ENCODE data around the gene ATRAID. TPM values are rescaled to one million over a fixed set of nuclear protein-coding genes. Genes with fewer than 3 reads are reported as not detected.

ATRAID gene
- total RNA-seq, 1 donor from 2014 or later, result 77.2 TPM

DNA sequence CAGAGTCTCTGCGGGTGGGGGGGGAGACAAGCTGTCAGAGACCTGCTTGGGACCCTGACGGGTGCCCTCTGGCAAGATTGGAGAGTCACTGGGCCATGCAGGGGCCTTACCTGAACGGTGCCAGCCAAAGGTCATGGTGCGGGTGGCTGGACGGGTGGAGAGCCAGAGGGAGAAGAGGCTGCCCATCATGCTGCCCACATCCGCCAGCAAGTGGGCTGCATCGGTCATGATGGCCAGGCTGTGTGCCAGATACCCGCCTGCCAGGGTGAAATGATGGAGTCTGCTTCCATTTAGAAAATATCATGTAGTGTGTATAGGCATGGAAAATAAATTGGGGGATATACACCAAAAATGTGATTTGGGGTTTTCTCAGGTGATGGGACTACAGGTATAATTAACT, 46.2 kb downstream of the ATRAID start:
- peaks cover 12% of the 10 kb centered on the region for H3K4me1 Mint-ChIP-seq
- peaks cover 59% of the 10 kb centered on the region for H3K27me3 Mint-ChIP-seq
- intact Hi-C loops (cut with micrococcal nuclease), result no loop called here
- no peak overlapping the region for H3K4me3 Mint-ChIP-seq
- no peaks in the 10 kb centered on the region for H3K36me3 Mint-ChIP-seq (ENCODE audit: low read depth)
- CTCF ChIA-PET, result no interaction called here
- ATAC-seq (ENCODE audit: low read depth), result no peak
- H3K9me3 Mint-ChIP-seq, result no peaks in the 10 kb centered on the region
- TF ChIP-seq, protein P1, sequence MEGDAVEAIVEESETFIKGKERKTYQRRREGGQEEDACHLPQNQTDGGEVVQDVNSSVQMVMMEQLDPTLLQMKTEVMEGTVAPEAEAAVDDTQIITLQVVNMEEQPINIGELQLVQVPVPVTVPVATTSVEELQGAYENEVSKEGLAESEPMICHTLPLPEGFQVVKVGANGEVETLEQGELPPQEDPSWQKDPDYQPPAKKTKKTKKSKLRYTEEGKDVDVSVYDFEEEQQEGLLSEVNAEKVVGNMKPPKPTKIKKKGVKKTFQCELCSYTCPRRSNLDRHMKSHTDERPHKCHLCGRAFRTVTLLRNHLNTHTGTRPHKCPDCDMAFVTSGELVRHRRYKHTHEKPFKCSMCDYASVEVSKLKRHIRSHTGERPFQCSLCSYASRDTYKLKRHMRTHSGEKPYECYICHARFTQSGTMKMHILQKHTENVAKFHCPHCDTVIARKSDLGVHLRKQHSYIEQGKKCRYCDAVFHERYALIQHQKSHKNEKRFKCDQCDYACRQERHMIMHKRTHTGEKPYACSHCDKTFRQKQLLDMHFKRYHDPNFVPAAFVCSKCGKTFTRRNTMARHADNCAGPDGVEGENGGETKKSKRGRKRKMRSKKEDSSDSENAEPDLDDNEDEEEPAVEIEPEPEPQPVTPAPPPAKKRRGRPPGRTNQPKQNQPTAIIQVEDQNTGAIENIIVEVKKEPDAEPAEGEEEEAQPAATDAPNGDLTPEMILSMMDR (IDR thresholded peaks at IDR 0.05), result no peak
- no peak overlapping the region for H3K27ac Mint-ChIP-seq
- no peak for DNase-seq
- POLR2A ChIA-PET, result no interaction called here

GRCh38 chr2:27261241-27261925, 49.5 kb downstream of the ATRAID start:
- Mint-ChIP-seq H3K9me3 (no peaks in the 10 kb centered on the region), H3K4me1 (peaks cover 33% of the 10 kb centered on the region), H3K36me3 (ENCODE audit: low read depth) (peaks cover 2% of the 10 kb centered on the region), H3K27me3 (peaks cover 65% of the 10 kb centered on the region), H3K4me3 (peak overlapping the region; percentile 74), H3K27ac (no peak overlapping the region)
- TF ChIP-seq, protein P1 (IDR thresholded peaks at IDR 0.05), result no peak
- intact Hi-C loops (cut with micrococcal nuclease), result no loop called here
- DNase-seq (no peak), ATAC-seq (ENCODE audit: low read depth) (no peak)
- POLR2A ChIA-PET, result no interaction called here
- CTCF ChIA-PET, result no interaction called here

- H3K27me3 Mint-ChIP-seq, result peaks cover 59% of the 10 kb centered on the region
- TF ChIP-seq, protein P1 (IDR thresholded peaks at IDR 0.05), result no peak
- peaks cover 2% of the 10 kb centered on the region for H3K36me3 Mint-ChIP-seq (ENCODE audit: low read depth)
- no peak overlapping the region for H3K27ac Mint-ChIP-seq
- POLR2A ChIA-PET, result interaction anchor here (1.6 kb wide), 1 partner anchor 148 kb away, joined by 4 read pairs; the partner anchor contains the start of gene PPM1G
- ATAC-seq (ENCODE audit: low read depth) (no peak), DNase-seq (no peak)
- H3K9me3 Mint-ChIP-seq, result no peaks in the 10 kb centered on the region
- intact Hi-C loops (cut with micrococcal nuclease), result no loop called here
- peak overlapping the region; percentile 74 for H3K4me3 Mint-ChIP-seq
- CTCF ChIA-PET, result no interaction called here
- peaks cover 33% of the 10 kb centered on the region for H3K4me1 Mint-ChIP-seq
These were observed 50.1 kb downstream of the ATRAID start for GRCh38 chr2:27261926-27262298.

DNA sequence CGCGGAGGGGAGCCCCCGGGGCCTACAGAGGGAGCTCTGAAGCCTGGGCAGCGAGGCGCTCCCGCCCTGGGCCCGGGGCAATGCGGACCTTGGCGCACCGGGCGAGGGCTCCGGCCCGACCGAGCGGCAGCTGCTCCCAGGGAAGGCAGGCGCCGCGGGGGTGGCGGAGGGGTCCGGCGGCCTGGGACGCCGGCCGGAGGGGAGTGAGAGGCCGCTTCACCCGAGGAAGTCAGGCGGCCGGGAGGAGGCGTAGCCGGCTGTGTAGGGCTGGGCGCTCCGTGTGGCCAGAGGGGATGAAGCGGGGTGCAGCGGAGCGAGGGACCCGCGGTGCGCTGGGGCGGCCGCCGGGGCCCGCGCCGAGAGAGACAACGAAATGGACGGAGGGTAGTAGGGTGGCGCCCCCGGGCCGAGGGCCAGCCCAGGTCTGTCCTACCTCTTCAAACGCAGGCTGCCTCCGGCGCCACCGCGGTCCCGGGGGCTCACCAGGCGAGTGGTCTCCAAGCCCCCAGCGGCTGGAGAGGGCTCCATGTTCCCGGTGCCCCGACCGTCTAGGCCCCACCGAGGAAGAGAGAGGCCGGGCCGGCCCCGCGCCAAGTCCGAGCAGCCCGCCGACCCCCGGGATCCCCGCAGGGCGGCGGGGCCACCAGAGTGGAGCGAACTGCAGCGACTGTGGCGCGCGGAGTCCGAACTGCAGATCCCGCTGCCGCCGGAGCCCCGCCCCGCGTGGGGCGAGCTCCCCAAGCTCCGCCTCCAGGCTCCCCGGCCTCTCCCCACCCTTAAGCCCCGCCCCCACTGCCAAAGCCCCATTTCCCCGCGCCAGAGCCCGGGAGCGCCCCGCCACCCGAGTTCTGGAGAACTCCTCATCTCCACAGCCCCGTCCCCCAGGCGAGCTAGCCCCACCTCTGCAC, 50.8 kb downstream of the ATRAID start, which contains the start of gene SLC30A3:
TSS of gene SLC30A3 (minus strand) at position 669 of the 908 bp plus-strand sequence. CDS start at position 528, 141 bp downstream.
- Mint-ChIP-seq H3K36me3 (ENCODE audit: low read depth) (peaks cover 2% of the 10 kb centered on the region), H3K9me3 (no peaks in the 10 kb centered on the region), H3K27ac (no peak within 1 kb of the TSS), H3K4me3 (peak within 1 kb of the TSS; percentile 88), H3K27me3 (peaks cover 56% of the 10 kb centered on the region), H3K4me1 (peaks cover 33% of the 10 kb centered on the region)
- ChIA-PET CTCF (interaction anchor here (1.4 to 2.0 kb wide), 2 partner anchors 17 to 93 kb away, joined by 4 to 7 read pairs; no protein-coding TSS in a partner anchor), POLR2A (interaction anchor here (1.0 to 1.6 kb wide), 3 partner anchors 17 to 147 kb away, joined by 3 to 4 read pairs (median 4); partner anchors contain the start of gene PPM1G)
- TF ChIP-seq, protein P1 (IDR thresholded peaks at IDR 0.05), result no peak
- ATAC-seq (ENCODE audit: low read depth) (peak; percentile 73), DNase-seq (peak; percentile 52)
- intact Hi-C loops (cut with micrococcal nuclease), result no loop called here

Measured in activated B cell treated with CpG ODN at 0.5 μM for 24 hours (primary cell).